GM19372 (cell line): ENCODE data around the gene DNM1.

Source experiments
- ATAC-seq: cut with Tn5 transposase; IDR thresholded peaks from one replicate; pipeline ENCODE4 v1.9.1; 2021; ENCODE audit warnings: mild to moderate bottlenecking, low read depth, moderate library complexity; ENCODE audit not compliant: unreplicated experiment

The DNM1 gene

GRCh38 chr9:128298535-128299482 is 95.6 kb downstream of the DNM1 start:
- no peak for ATAC-seq

- ATAC-seq = no peak
Measured at GRCh38 chr9:128304136-128304970, 101.2 kb downstream of the DNM1 start.
